GM18861 (cell line): ENCODE data around the gene PCDHA12.
"Not testable (repeated sequence)": the region's sequence is repeated elsewhere in the genome, so short reads cannot be mapped to it uniquely, and the experiment has no call there.

Source experiments
- ATAC-seq: cut with Tn5 transposase; IDR thresholded peaks from one replicate; pipeline ENCODE4 v1.9.1; 2021; ENCODE audit not compliant: unreplicated experiment

The PCDHA12 gene

GRCh38 chr5:140875085-140876065 lies at the start of gene PCDHA12:
PCDHA12 (plus strand) TSS chr5:140875308; CDS start chr5:140875473, 165 bp downstream.
- ATAC-seq = no peak

GRCh38 chr5:140827704-140828361 lies 47.3 kb upstream of the PCDHA12 start, which contains the start of gene PCDHA6:
PCDHA6 (plus strand) TSS chr5:140827960; CDS start chr5:140828092, 132 bp downstream.
- no peak for ATAC-seq

- ATAC-seq = no peak
Observed at GRCh38 chr5:140828362-140828737, 46.8 kb upstream of the PCDHA12 start.

GRCh38 chr5:140829511-140830501 lies 45.3 kb upstream of the PCDHA12 start:
- ATAC-seq = not testable (repeated sequence)

GRCh38 chr5:140833993-140834392 lies 41.1 kb upstream of the PCDHA12 start, which contains the start of gene PCDHA7:
PCDHA7 (plus strand) TSS chr5:140834269; CDS start chr5:140834384, 115 bp downstream.
- no peak for ATAC-seq

GRCh38 chr5:140834439-140835008 lies 40.6 kb upstream of the PCDHA12 start:
- not testable (repeated sequence) for ATAC-seq

GRCh38 chr5:140835622-140836510 lies 39.2 kb upstream of the PCDHA12 start:
- ATAC-seq = no peak

GRCh38 chr5:140840978-140841962 lies 33.8 kb upstream of the PCDHA12 start, which contains the start of gene PCDHA8:
PCDHA8 (plus strand) TSS chr5:140841187; CDS start chr5:140841322, 135 bp downstream.
- no peak for ATAC-seq

GRCh38 chr5:140842798-140843733 lies 32.0 kb upstream of the PCDHA12 start:
- ATAC-seq = no peak

- ATAC-seq = not testable (repeated sequence)
Observed at GRCh38 chr5:140848139-140849102, 26.7 kb upstream of the PCDHA12 start, which contains the start of gene PCDHA9. PCDHA9 (plus strand) TSS chr5:140848382; CDS start chr5:140848496, 114 bp downstream.

- not testable (repeated sequence) for ATAC-seq
Observed at GRCh38 chr5:140849831-140850634, 25.1 kb upstream of the PCDHA12 start.

GRCh38 chr5:140855772-140856674 lies 19.1 kb upstream of the PCDHA12 start, which contains the start of gene PCDHA10:
PCDHA10 (plus strand) TSS chr5:140855897; CDS start chr5:140856049, 152 bp downstream.
- ATAC-seq = no peak

- ATAC-seq = no peak
Observed at GRCh38 chr5:140857177-140857986, 17.7 kb upstream of the PCDHA12 start.
